Measurements from ENCODE around the gene SHISA6.

SHISA6 gene

GRCh38 chr17:11598274-11599221, 357.5 kb downstream of the SHISA6 start, which contains the start of gene DNAH9:
DNAH9 (plus strand) TSS chr17:11598470; CDS start chr17:11598499, 29 bp downstream.
- no peak for DNase-seq (ENCODE audit: low read depth)

GRCh38 chr17:11601661-11602060, 360.6 kb downstream of the SHISA6 start:
- DNase-seq (ENCODE audit: low read depth): no peak

DNA sequence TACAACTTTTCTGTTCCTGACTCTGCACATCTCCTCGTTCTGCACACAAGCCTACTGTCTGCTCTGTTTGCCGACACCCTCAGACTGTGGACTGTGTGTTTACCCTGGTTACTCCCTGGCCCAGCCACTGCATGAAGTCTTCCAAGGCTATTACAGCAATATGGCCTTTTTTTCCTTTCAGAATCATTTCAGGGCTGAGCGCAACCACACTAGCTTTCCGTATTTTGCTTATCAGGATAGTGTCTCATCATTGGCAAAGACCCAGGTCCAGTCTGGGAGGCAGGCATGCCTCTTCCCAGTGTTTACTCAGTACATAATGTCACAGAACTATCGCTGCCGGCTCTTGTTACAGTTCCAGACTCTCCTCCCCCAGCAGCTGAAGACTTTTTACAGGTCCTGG, 367.4 kb downstream of the SHISA6 start:
- no peak for DNase-seq (ENCODE audit: low read depth)

GRCh38 chr17:11610999-11611566, 370.1 kb downstream of the SHISA6 start:
- DNase-seq (ENCODE audit: low read depth): no peak

- DNase-seq (ENCODE audit: low read depth): no peak
Observed at GRCh38 chr17:11612956-11613355, 371.9 kb downstream of the SHISA6 start.

All from stimulated activated CD8-positive, alpha-beta memory T cell treated with anti-CD3 and anti-CD28 coated beads, Interleukin-12 subunit alpha, Interleukin-12 subunit beta, amount 100 ng/mL, for 1 hour (primary cell).